Measurements from ENCODE around the gene GOPC. TPM values are rescaled to one million over a fixed set of nuclear protein-coding genes. Genes with fewer than 3 reads are reported as not detected.

The GOPC gene
- total and polyA plus RNA-seq, 12 donors, result 12.3 to 35.3 (median 20.1) TPM

- Histone ChIP-seq H3K27ac (no peak overlapping the region), H3K27me3 (no peaks in the 10 kb centered on the region), H3K4me3 (no peak overlapping the region), H3K9me3 (replicated peaks in 1 of 3) (peaks cover 5 to 10% (median 6%) of the 10 kb centered on the region in 3 donors), H3K36me3 (replicated peaks in 1 of 2) (no peaks in the 10 kb centered on the region), H3K4me1 (replicated peaks in 1 of 2) (no peaks in the 10 kb centered on the region)
- DNase-seq, result no peak
- 51 to 77% (median 55%) methylated on average over 1 of the region's 1 CpG for WGBS, 4 donors
- intact Hi-C loops (cut with DNase I), result no loop called here
- TF ChIP-seq, protein P1, sequence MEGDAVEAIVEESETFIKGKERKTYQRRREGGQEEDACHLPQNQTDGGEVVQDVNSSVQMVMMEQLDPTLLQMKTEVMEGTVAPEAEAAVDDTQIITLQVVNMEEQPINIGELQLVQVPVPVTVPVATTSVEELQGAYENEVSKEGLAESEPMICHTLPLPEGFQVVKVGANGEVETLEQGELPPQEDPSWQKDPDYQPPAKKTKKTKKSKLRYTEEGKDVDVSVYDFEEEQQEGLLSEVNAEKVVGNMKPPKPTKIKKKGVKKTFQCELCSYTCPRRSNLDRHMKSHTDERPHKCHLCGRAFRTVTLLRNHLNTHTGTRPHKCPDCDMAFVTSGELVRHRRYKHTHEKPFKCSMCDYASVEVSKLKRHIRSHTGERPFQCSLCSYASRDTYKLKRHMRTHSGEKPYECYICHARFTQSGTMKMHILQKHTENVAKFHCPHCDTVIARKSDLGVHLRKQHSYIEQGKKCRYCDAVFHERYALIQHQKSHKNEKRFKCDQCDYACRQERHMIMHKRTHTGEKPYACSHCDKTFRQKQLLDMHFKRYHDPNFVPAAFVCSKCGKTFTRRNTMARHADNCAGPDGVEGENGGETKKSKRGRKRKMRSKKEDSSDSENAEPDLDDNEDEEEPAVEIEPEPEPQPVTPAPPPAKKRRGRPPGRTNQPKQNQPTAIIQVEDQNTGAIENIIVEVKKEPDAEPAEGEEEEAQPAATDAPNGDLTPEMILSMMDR (IDR thresholded peaks at IDR 0.05), result no peak
- no peak for TF ChIP-seq POLR2A (IDR thresholded peaks at IDR 0.05)
These were observed 26.9 kb upstream of the GOPC start for GRCh38 chr6:117629119-117629660.

- Histone ChIP-seq H3K4me1 (replicated peaks in 1 of 2) (no peaks in the 10 kb centered on the region), H3K27me3 (no peaks in the 10 kb centered on the region), H3K36me3 (replicated peaks in 1 of 2) (no peaks in the 10 kb centered on the region), H3K4me3 (no peak overlapping the region), H3K9me3 (replicated peaks in 1 of 3) (peaks cover 5 to 10% (median 6%) of the 10 kb centered on the region in 3 donors), H3K27ac (no peak overlapping the region)
- TF ChIP-seq POLR2A (IDR thresholded peaks at IDR 0.05), result no peak
- TF ChIP-seq, protein P1 (IDR thresholded peaks at IDR 0.05), result no peak
- no peak for DNase-seq
- intact Hi-C loops (cut with DNase I), result no loop called here
These were observed 25.2 kb upstream of the GOPC start for GRCh38 chr6:117627533-117627932.

- Histone ChIP-seq H3K4me1 (replicated peaks in 1 of 2) (no peaks in the 10 kb centered on the region), H3K36me3 (replicated peaks in 1 of 2) (no peaks in the 10 kb centered on the region), H3K9me3 (replicated peaks in 1 of 3) (peaks cover 5 to 10% (median 6%) of the 10 kb centered on the region in 3 donors), H3K4me3 (no peak overlapping the region), H3K27ac (no peak overlapping the region), H3K27me3 (no peaks in the 10 kb centered on the region)
- no peak for TF ChIP-seq POLR2A (IDR thresholded peaks at IDR 0.05)
- TF ChIP-seq, protein P1 (IDR thresholded peaks at IDR 0.05), result no peak
- WGBS, 4 donors, result 71 to 91% (median 79%) methylated on average over 1 of the region's 1 CpG
- intact Hi-C loops (cut with DNase I), result no loop called here
- DNase-seq, result no peak
These were observed 22.7 kb upstream of the GOPC start for GRCh38 chr6:117624869-117625481.

DNA sequence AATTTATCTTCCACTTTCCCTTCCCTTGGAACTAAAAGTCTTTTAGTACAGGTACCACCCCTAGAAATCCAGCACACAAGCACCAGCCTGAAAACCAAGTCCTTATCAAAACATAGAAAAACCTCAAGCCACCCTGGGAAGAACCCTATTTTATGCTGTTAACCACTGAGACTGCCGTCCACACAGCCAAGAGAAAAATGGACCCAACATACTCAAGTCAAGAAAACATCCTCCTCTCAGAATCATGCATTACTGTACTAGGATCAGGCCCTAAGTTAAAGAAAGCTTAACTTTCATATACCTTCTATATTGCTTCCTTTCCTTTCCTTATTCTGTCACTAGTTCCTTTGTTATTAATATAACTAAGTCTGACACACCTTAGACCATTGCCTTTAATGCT is 16.9 kb upstream of the GOPC start:
- Histone ChIP-seq H3K27me3 (no peaks in the 10 kb centered on the region), H3K4me1 (replicated peaks in 1 of 2) (no peaks in the 10 kb centered on the region), H3K9me3 (replicated peaks in 1 of 3) (no peaks in the 10 kb centered on the region), H3K36me3 (replicated peaks in 1 of 2) (no peaks in the 10 kb centered on the region), H3K4me3 (no peak overlapping the region), H3K27ac (no peak overlapping the region)
- TF ChIP-seq POLR2A (IDR thresholded peaks at IDR 0.05), result no peak
- TF ChIP-seq, protein P1 (IDR thresholded peaks at IDR 0.05), result no peak
- DNase-seq, result no peak
- intact Hi-C loops (cut with DNase I), result no loop called here
- 79 to 92% (median 84%) methylated on average over 1 of the region's 1 CpG for WGBS, 4 donors
